Parathyroid adenoma (tissue), 2 donors: ENCODE measurements around the gene SMARCA4.

Experiments
- H2AFZ ChIP-seq: fragments of 300-600 bp; sonication (generic); one replicate; pipeline ENCODE4 v1.7.0; 2017; ENCODE audit warnings: antibody characterized with exemption, mild to moderate bottlenecking
- H3K27ac ChIP-seq: fragments of 300-600 bp; sonication (generic); one replicate; pipeline ENCODE4 v1.7.0; 2017
- H3K27me3 ChIP-seq: fragments of 300-600 bp; sonication (generic); one replicate; pipeline ENCODE4 v1.7.0; 2017; ENCODE audit warnings: low read length; ENCODE audit not compliant: control insufficient read depth, insufficient read depth
- H3K36me3 ChIP-seq: fragments of 300-600 bp; sonication (generic); one replicate; pipeline ENCODE4 v1.7.0; 2017; ENCODE audit warnings: low read length; ENCODE audit not compliant: control insufficient read depth, insufficient read depth
- H3K4me1 ChIP-seq: fragments of 300-600 bp; sonication (generic); one replicate; pipeline ENCODE4 v1.7.0; 2017; ENCODE audit warnings: control low read depth
- H3K4me2 ChIP-seq: fragments of 300-600 bp; sonication (generic); one replicate; pipeline ENCODE4 v1.7.0; 2017; ENCODE audit warnings: low read length
- H3K4me3 ChIP-seq: fragments of 300-600 bp; sonication (generic); one replicate; pipeline ENCODE4 v1.7.0; 2017; ENCODE audit warnings: low read depth, low read length
- H3K79me2 ChIP-seq: fragments of 300-600 bp; sonication (generic); one replicate; pipeline ENCODE4 v1.7.0; 2017; ENCODE audit warnings: control low read depth
- H3K9ac ChIP-seq: fragments of 300-600 bp; sonication (generic); one replicate; pipeline ENCODE4 v1.7.0; 2017; ENCODE audit warnings: mild to moderate bottlenecking
- H3K9me3 ChIP-seq: fragments of 300-600 bp; sonication (generic); one replicate; pipeline ENCODE4 v1.7.0; 2017; ENCODE audit warnings: low read length; ENCODE audit not compliant: control insufficient read depth
- CTCF ChIP-seq: fragments of 300-600 bp; sonication (generic); IDR thresholded peaks from one replicate; pipeline ENCODE4 v1.7.0; 2017; ENCODE audit warnings: antibody characterized with exemption, mild to moderate bottlenecking
- donor health status: primary hyperparathyroidism.

Gene SMARCA4

GRCh38 chr19:11090264-11090996 lies 129.6 kb downstream of the SMARCA4 start:
- Histone ChIP-seq H3K27ac (peak overlapping the region; percentile 77), H2AFZ (peak overlapping the region; percentile 95), H3K9me3 (no peaks in the 10 kb centered on the region), H3K4me3 (peak overlapping the region; percentile 78), H3K9ac (no peak overlapping the region), H3K36me3 (no peaks in the 10 kb centered on the region), H3K27me3 (no peaks in the 10 kb centered on the region), H3K79me2 (no peaks in the 10 kb centered on the region), H3K4me2 (peak overlapping the region; percentile 93), H3K4me1 (peaks cover 3% of the 10 kb centered on the region)
- no peak for TF ChIP-seq CTCF

GRCh38 chr19:11090997-11091702 lies 130.3 kb downstream of the SMARCA4 start:
- Histone ChIP-seq H3K27me3 (no peaks in the 10 kb centered on the region), H3K36me3 (no peaks in the 10 kb centered on the region), H2AFZ (peak overlapping the region; percentile 95), H3K9me3 (no peaks in the 10 kb centered on the region), H3K27ac (peak overlapping the region; percentile 73), H3K4me3 (peak overlapping the region; percentile 78), H3K4me2 (peak overlapping the region; percentile 93), H3K9ac (no peak overlapping the region), H3K79me2 (no peaks in the 10 kb centered on the region), H3K4me1 (peaks cover 3% of the 10 kb centered on the region)
- TF ChIP-seq CTCF = no peak

- Histone ChIP-seq H3K4me3 (peak overlapping the region; percentile 78), H3K4me1 (peaks cover 3% of the 10 kb centered on the region), H3K36me3 (no peaks in the 10 kb centered on the region), H2AFZ (peak overlapping the region; percentile 1), H3K27ac (peak overlapping the region; percentile 73), H3K79me2 (no peaks in the 10 kb centered on the region), H3K27me3 (no peaks in the 10 kb centered on the region), H3K9me3 (no peaks in the 10 kb centered on the region), H3K9ac (no peak overlapping the region), H3K4me2 (peak overlapping the region; percentile 93)
- no peak for TF ChIP-seq CTCF
These were observed 130.9 kb downstream of the SMARCA4 start for GRCh38 chr19:11091703-11092153.

GRCh38 chr19:11092181-11092538 lies 131.3 kb downstream of the SMARCA4 start:
- H3K4me2 ChIP-seq = no peak overlapping the region
- H3K27ac ChIP-seq = peak overlapping the region; percentile 73
- peaks cover 3% of the 10 kb centered on the region for H3K4me1 ChIP-seq
- TF ChIP-seq CTCF = no peak
- H3K36me3 ChIP-seq = no peaks in the 10 kb centered on the region
- H2AFZ ChIP-seq = no peak overlapping the region
- H3K27me3 ChIP-seq = no peaks in the 10 kb centered on the region
- H3K4me3 ChIP-seq = no peak overlapping the region
- no peaks in the 10 kb centered on the region for H3K9me3 ChIP-seq
- H3K9ac ChIP-seq = no peak overlapping the region
- no peaks in the 10 kb centered on the region for H3K79me2 ChIP-seq
